ENCODE results near the gene MYO3A. TPM values are rescaled to one million over a fixed set of nuclear protein-coding genes. Genes with fewer than 3 reads are reported as not detected.
A peak's percentile ranks its signal among the peaks of the same experiment; 100 is the strongest.

The MYO3A gene
- total and polyA plus RNA-seq, 2 donors from 2014 or later = 1.9 to 3.1 TPM

- Histone ChIP-seq H3K4me3 (ENCODE audit: low read length in 3 of 3) (no peak overlapping the region), H3K27ac (ENCODE audit: low read depth in 2 of 2, low read length in 2 of 2) (no peak overlapping the region), H3K4me1 (ENCODE audit: control insufficient read depth in 2 of 3, insufficient read depth in 2 of 3, low read depth in 1 of 3, low read length in 3 of 3) (no peaks in the 10 kb centered on the region), H3K9me3 (ENCODE audit: control insufficient read depth in 2 of 3, insufficient read depth in 1 of 3, low read length in 3 of 3) (peaks cover 0 to 7% (median 0%) of the 10 kb centered on the region in 3 donors), H3K27me3 (ENCODE audit: control insufficient read depth, insufficient read depth, low read length) (no peaks in the 10 kb centered on the region), H3K36me3 (ENCODE audit: control insufficient read depth in 2 of 3, insufficient read depth in 3 of 3, low read length in 3 of 3) (no peaks in the 10 kb centered on the region), H3K9ac (ENCODE audit: low read length in 3 of 3) (no peak overlapping the region)
- intact Hi-C loops (cut with DNase I) = no loop called here
- no peak for DNase-seq
- FAIRE-seq = no peak
- no peak for TF ChIP-seq CTCF (IDR thresholded peaks at IDR 0.05; ENCODE audit: borderline replicate concordance, extremely low read depth, insufficient read depth)
Observed at GRCh38 chr10:25895856-25896255, 38.2 kb upstream of the MYO3A start.

DNA sequence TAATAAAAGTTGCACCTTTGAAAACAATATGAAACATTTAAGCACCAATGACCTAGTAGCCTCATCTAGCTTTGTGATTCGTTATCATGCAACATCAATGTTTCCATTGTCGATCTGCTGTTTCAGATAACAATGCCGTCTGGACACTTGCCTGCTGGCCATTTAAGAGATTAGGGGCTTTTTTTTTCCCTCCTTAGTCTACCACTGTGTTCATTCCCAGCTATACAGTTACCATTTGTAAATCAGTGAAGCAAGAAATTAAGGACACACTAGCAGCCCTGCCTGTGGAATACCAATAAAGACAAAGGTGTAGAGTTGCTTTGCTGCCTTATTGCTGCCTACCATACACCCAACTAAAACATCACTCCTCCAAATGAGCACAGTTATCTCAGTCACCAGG is 37.6 kb upstream of the MYO3A start:
- peak in 3 of 5 donors; percentile 18 to 66 (median 63) for DNase-seq
- no peak for FAIRE-seq
- no peaks in the 10 kb centered on the region for H3K36me3 ChIP-seq (ENCODE audit: control insufficient read depth in 2 of 3, insufficient read depth in 3 of 3, low read length in 3 of 3)
- no peaks in the 10 kb centered on the region for H3K4me1 ChIP-seq (ENCODE audit: control insufficient read depth in 2 of 3, insufficient read depth in 2 of 3, low read depth in 1 of 3, low read length in 3 of 3)
- TF ChIP-seq CTCF (IDR thresholded peaks at IDR 0.05; ENCODE audit: borderline replicate concordance, extremely low read depth, insufficient read depth) = no peak
- H3K27ac ChIP-seq (ENCODE audit: low read depth in 2 of 2, low read length in 2 of 2) = no peak overlapping the region
- H3K9ac ChIP-seq (ENCODE audit: low read length in 3 of 3) = no peak overlapping the region
- no peak overlapping the region for H3K4me3 ChIP-seq (ENCODE audit: low read length in 3 of 3)
- H3K27me3 ChIP-seq (ENCODE audit: control insufficient read depth, insufficient read depth, low read length) = no peaks in the 10 kb centered on the region
- H3K9me3 ChIP-seq (ENCODE audit: control insufficient read depth in 2 of 3, insufficient read depth in 1 of 3, low read length in 3 of 3) = peaks cover 0 to 5% (median 0%) of the 10 kb centered on the region in 3 donors
- intact Hi-C loops (cut with DNase I) = no loop called here

DNA sequence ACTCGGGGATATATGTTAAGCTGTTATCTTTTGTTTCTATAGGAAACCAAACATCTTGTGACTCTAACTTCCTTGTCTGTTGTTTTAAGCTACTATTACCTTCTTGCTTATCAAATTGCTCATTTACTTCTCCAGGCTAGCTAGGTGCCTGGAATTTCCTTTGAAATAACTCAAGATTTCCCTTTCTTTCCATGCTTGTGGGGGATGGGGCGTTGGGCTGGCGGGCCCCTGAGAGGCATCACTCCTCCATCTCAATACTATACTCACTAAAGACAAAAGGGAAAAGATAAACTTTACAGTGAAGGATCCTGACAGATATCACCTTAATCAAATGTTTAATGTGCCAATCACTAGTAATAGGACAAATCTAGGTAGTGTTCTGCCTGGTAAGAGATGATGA is 34.7 kb upstream of the MYO3A start:
- FAIRE-seq = no peak
- TF ChIP-seq CTCF (IDR thresholded peaks at IDR 0.05; ENCODE audit: borderline replicate concordance, extremely low read depth, insufficient read depth) = no peak
- H3K27ac ChIP-seq (ENCODE audit: low read depth in 2 of 2, low read length in 2 of 2) = no peak overlapping the region

DNA sequence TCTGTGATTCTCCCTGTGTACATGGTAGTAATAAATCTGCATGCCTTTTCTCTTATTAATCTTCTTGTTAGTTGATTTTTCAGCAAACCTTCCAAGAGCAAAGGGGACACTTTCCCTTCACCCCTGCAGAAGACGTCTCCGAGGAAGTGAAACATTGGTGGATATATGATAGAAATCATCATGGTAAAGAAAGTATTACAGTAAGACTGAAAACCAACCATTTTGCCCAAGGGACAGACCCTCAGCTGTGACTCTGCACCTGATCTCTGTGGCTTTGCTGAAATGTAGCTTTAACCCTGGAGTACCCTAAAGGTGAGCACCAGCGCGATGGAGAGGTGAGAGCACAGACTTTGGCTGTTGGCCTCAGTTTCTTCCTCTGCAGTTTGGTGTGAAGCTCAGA is 32.8 kb upstream of the MYO3A start:
- DNase-seq (no peak), FAIRE-seq (no peak)
- Histone ChIP-seq H3K27ac (ENCODE audit: low read depth in 2 of 2, low read length in 2 of 2) (no peak overlapping the region), H3K36me3 (ENCODE audit: control insufficient read depth in 2 of 3, insufficient read depth in 3 of 3, low read length in 3 of 3) (no peaks in the 10 kb centered on the region), H3K4me3 (ENCODE audit: low read length in 3 of 3) (no peak overlapping the region), H3K9me3 (ENCODE audit: control insufficient read depth in 2 of 3, insufficient read depth in 1 of 3, low read length in 3 of 3) (no peaks in the 10 kb centered on the region), H3K9ac (ENCODE audit: low read length in 3 of 3) (no peak overlapping the region), H3K4me1 (ENCODE audit: control insufficient read depth in 2 of 3, insufficient read depth in 2 of 3, low read depth in 1 of 3, low read length in 3 of 3) (no peaks in the 10 kb centered on the region), H3K27me3 (ENCODE audit: control insufficient read depth, insufficient read depth, low read length) (no peaks in the 10 kb centered on the region)
- no peak for TF ChIP-seq CTCF (IDR thresholded peaks at IDR 0.05; ENCODE audit: borderline replicate concordance, extremely low read depth, insufficient read depth)
- intact Hi-C loops (cut with DNase I) = no loop called here

More for the DNA sequence above, 34.7 kb upstream of the MYO3A start:
- no peaks in the 10 kb centered on the region for H3K9me3 ChIP-seq (ENCODE audit: control insufficient read depth in 2 of 3, insufficient read depth in 1 of 3, low read length in 3 of 3)
- H3K4me1 ChIP-seq (ENCODE audit: control insufficient read depth in 2 of 3, insufficient read depth in 2 of 3, low read depth in 1 of 3, low read length in 3 of 3) = no peaks in the 10 kb centered on the region
- H3K4me3 ChIP-seq (ENCODE audit: low read length in 3 of 3) = no peak overlapping the region
- peak in 3 of 5 donors; percentile 18 to 60 (median 26) for DNase-seq
- H3K27me3 ChIP-seq (ENCODE audit: control insufficient read depth, insufficient read depth, low read length) = no peaks in the 10 kb centered on the region
- H3K9ac ChIP-seq (ENCODE audit: low read length in 3 of 3) = no peak overlapping the region
- intact Hi-C loops (cut with DNase I) = no loop called here
- H3K36me3 ChIP-seq (ENCODE audit: control insufficient read depth in 2 of 3, insufficient read depth in 3 of 3, low read length in 3 of 3) = no peaks in the 10 kb centered on the region

All from kidney (tissue), 14 donors.